NCI-H2171 treated with DMSO at 0.1 percent for 48 hours (cell line): ENCODE data around the gene SLC25A34.

Experiments used
- DNase-seq: peaks from one replicate; lab custom pipeline; 2025; lab: John Stamatoyannopoulos, UW

SLC25A34 gene

GRCh38 chr1:15775706-15776105 lies 39.6 kb downstream of the SLC25A34 start:
- no peak for DNase-seq

- DNase-seq = no peak
Measured at GRCh38 chr1:15777909-15778707, 42.0 kb downstream of the SLC25A34 start.

- DNase-seq = no peak
Measured at GRCh38 chr1:15785683-15786082, 49.6 kb downstream of the SLC25A34 start.

- no peak for DNase-seq
Measured at GRCh38 chr1:15786581-15786980, 50.5 kb downstream of the SLC25A34 start.

GRCh38 chr1:15788624-15789301 lies 52.7 kb downstream of the SLC25A34 start:
- DNase-seq = no peak
